T-cell (primary cell): ENCODE measurements around the gene PPP1R2. TPM values are rescaled to one million over a fixed set of nuclear protein-coding genes. Genes with fewer than 3 reads are reported as not detected.

Experiments
- ATAC-seq, 4 experiments: fragments of 200-7000 bp in 3 of 4; fragments of 150-1000 bp in 1 of 4; cut with Tn5 transposase; replicated peaks in 1 of 4; 1 replicate in 3 of 4; 2 replicates in 1 of 4; pipeline ENCODE4 v1.10.0; 2021; ENCODE audit warnings: moderate library complexity in 3 of 4, mild to moderate bottlenecking in 2 of 4, moderate number of reproducible peaks in 1 of 4
- CTCF ChIA-PET, 2 donors: fragments of 300-600 bp; sonication (Branson Sonifier 250); formaldehyde crosslinking; loops; one replicate each; lab custom pipeline; 2022; ENCODE audit warnings: antibody characterized with exemption in 2 of 2; lab: Charles Lee
- POLR2A ChIA-PET, 2 donors: fragments of 300-600 bp; sonication (Branson Sonifier 250); formaldehyde crosslinking; loops; one replicate each; lab custom pipeline; 2022; ENCODE audit warnings: antibody characterized with exemption in 2 of 2; lab: Charles Lee
- DNase-seq, 35 experiments: peaks; one replicate each; pipeline versions ENCODE4 v3.0.0 to v3.0.0-alpha.2; 2013 to 2023
- H3K27ac ChIP-seq: one replicate; pipeline ENCODE4 v1.5.1; 2013; ENCODE audit warnings: low read length
- H3K27me3 ChIP-seq, 2 experiments: replicated peaks in 1 of 2; 1 replicate in 1 of 2; 2 replicates in 1 of 2; pipeline versions ENCODE4 v1.6.1 to v1.7.0; 2013; ENCODE audit warnings: low read length in 1 of 2, mixed read lengths in 1 of 2; ENCODE audit not compliant: control insufficient read depth in 2 of 2, insufficient read depth in 2 of 2; ENCODE audit errors: extremely low read depth in 1 of 2
- H3K36me3 ChIP-seq, 2 donors: 1 replicate in 1 of 2; 2 replicates in 1 of 2; pipeline versions ENCODE4 v1.6.1 to v1.7.0; 2013; ENCODE audit warnings: low read length in 1 of 2; ENCODE audit not compliant: control insufficient read depth in 2 of 2, insufficient read depth in 1 of 2; ENCODE audit errors: extremely low read depth in 1 of 2
- H3K4me1 ChIP-seq, 2 experiments: 1 replicate in 1 of 2; 2 replicates in 1 of 2; pipeline versions ENCODE4 v1.6.1 to v1.7.0; 2013; ENCODE audit warnings: low read length in 2 of 2, mixed read lengths in 1 of 2; ENCODE audit not compliant: insufficient read depth in 2 of 2, control insufficient read depth in 1 of 2; ENCODE audit errors: extremely low read depth in 1 of 2
- H3K4me3 ChIP-seq, 2 donors: 1 replicate in 1 of 2; 2 replicates in 1 of 2; pipeline versions ENCODE4 v1.5.1 to v1.7.0; 2013; ENCODE audit warnings: mild to moderate bottlenecking in 2 of 2, low read length in 1 of 2, moderate library complexity in 1 of 2; ENCODE audit not compliant: control insufficient read depth in 1 of 2; ENCODE audit errors: extremely low read depth in 1 of 2
- H3K9me3 ChIP-seq: 2 replicates; pipeline ENCODE4 v1.7.0; 2013
- H3K27ac Mint-ChIP-seq, 2 donors: one replicate each; pipeline ENCODE4 v1.8.0; 2020 to 2021; ENCODE audit warnings: mild to moderate bottlenecking in 2 of 2, mixed read lengths in 2 of 2
- H3K27me3 Mint-ChIP-seq, 2 donors: one replicate each; pipeline ENCODE4 v1.8.0; 2021 to 2022; ENCODE audit warnings: mixed read lengths in 2 of 2
- H3K36me3 Mint-ChIP-seq: one replicate; pipeline ENCODE4 v1.8.0; 2021; ENCODE audit warnings: mixed read lengths
- H3K4me1 Mint-ChIP-seq, 3 donors: one replicate each; pipeline ENCODE4 v1.8.0; 2020 to 2022; ENCODE audit warnings: mixed read lengths in 3 of 3, mild to moderate bottlenecking in 1 of 3
- H3K4me3 Mint-ChIP-seq, 3 donors: one replicate each; pipeline ENCODE4 v1.8.0; 2020 to 2022; ENCODE audit warnings: mild to moderate bottlenecking in 3 of 3, mixed read lengths in 3 of 3, moderate library complexity in 3 of 3
- H3K9me3 Mint-ChIP-seq, 3 donors: one replicate each; pipeline ENCODE4 v1.8.0; 2020 to 2022; ENCODE audit warnings: mixed read lengths in 3 of 3
- WGBS: methylation state at CpG from one replicate; pipeline ENCODE4 v1.1.5; 2013; ENCODE audit warnings: missing lambda C conversion rate; ENCODE audit not compliant: insufficient coverage; 5-methylcytosine and 5-hydroxymethylcytosine counted together
- total RNA-seq, 35 experiments: library from RNA in 6 of 35; stranded (reverse) in 6 of 35; fragments of 120-200 nt in 1 of 35; gene quantifications; one replicate each; pipeline versions ENCODE4 v1.2.1 to v1.2.4 and lab custom pipeline; 2013 to 2026

The PPP1R2 gene
- total RNA-seq, 5 donors from 2014 or later (not counting 1 experiment from before 2014, with no cell fraction given): 113 to 154 (median 123) TPM

DNA sequence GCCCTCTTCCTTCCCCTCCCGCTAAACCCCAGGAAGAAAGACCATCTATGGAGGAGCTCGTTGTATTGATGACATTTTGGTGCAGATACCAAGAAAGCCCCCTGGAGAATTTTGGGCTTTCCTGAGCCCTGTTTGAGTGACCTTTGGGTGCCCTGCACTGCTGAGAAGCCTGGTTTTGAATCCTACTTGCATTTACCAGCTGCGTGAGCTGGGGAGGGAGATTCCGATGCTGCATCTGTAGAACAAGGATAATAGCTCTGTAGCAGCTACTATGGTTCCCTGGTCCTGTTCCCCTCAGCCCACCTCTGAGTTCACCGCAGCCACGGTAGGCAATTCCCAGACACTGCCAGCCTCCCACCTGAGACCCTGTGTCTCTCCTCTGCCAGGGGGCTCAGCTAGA is 35.4 kb upstream of the PPP1R2 start:
- ChIA-PET POLR2A (no interaction called here), CTCF (no interaction called here)
- DNase-seq: no peak
- no peak for ATAC-seq
- Mint-ChIP-seq H3K9me3 (no peaks in the 10 kb centered on the region), H3K4me1 (peaks cover 0 to 4% (median 0%) of the 10 kb centered on the region in 3 donors), H3K27ac (no peak overlapping the region), H3K4me3 (no peak overlapping the region), H3K36me3 (no peaks in the 10 kb centered on the region), H3K27me3 (no peaks in the 10 kb centered on the region)
- Histone ChIP-seq H3K4me3 (no peak overlapping the region), H3K27ac (no peak overlapping the region), H3K36me3 (no peaks in the 10 kb centered on the region), H3K9me3 (no peaks in the 10 kb centered on the region), H3K27me3 (peaks cover 0 to 10% of the 10 kb centered on the region in 2 experiments), H3K4me1 (no peaks in the 10 kb centered on the region)
- WGBS: 83% methylated on average over 5 of the region's 6 CpGs

- CTCF ChIA-PET: interaction anchor here in 1 of 2 donors (0.7 kb wide), 1 partner anchor 8 kb away, joined by 3 read pairs; no protein-coding TSS in a partner anchor
- Histone ChIP-seq H3K9me3 (no peaks in the 10 kb centered on the region), H3K4me3 (no peak overlapping the region), H3K27me3 (peaks cover 0 to 9% of the 10 kb centered on the region in 2 experiments), H3K36me3 (no peaks in the 10 kb centered on the region), H3K27ac (no peak overlapping the region), H3K4me1 (no peaks in the 10 kb centered on the region)
- POLR2A ChIA-PET: no interaction called here
- Mint-ChIP-seq H3K9me3 (no peaks in the 10 kb centered on the region), H3K4me3 (no peak overlapping the region), H3K27ac (no peak overlapping the region), H3K4me1 (peaks cover 0 to 4% (median 0%) of the 10 kb centered on the region in 3 donors), H3K36me3 (no peaks in the 10 kb centered on the region), H3K27me3 (no peaks in the 10 kb centered on the region)
- ATAC-seq (no peak), DNase-seq (no peak)
- WGBS: no CpG with 5 or more reads among the region's 9 CpGs
These were observed 34.6 kb upstream of the PPP1R2 start for GRCh38 chr3:195577645-195578177.

DNA sequence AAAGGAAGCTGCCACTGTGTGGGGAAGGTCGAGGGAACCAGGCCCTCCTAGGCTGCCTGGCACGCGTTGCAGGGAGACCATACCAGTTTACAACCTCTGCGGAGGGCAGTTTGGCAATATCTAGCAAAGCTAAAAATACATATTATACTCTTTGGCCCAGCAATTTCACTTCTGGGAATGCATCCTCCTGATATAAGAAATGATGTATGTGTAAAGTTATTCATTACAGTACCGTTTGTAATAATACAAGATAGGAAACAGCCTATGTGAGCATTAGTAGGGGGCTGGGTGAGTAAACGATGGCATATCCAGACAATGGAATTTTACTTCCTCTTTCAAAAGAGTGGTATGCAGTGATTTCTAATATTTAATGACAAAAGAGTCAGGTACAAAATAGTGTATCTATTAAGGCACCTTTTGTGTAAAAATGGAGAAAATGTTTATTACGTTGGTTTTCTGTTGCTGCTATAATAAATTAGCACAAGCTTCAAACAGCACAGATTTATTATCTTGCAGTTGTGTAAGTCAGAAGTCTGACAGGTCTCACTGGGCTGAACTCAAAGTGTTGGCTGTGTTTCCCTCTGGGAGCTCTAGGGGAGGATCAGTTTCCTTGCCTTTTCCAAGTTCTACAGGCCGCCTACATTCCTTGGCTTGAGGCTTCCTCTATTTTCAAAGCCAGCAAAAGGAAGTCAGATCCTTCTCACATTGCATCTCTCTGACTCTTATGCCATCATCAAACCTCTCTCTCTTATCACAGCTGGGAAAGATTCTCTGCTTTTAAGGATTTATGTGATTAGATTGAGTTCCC is 31.6 kb upstream of the PPP1R2 start:
- Mint-ChIP-seq H3K9me3 (no peaks in the 10 kb centered on the region), H3K27ac (no peak overlapping the region), H3K36me3 (no peaks in the 10 kb centered on the region), H3K4me3 (no peak overlapping the region), H3K27me3 (no peaks in the 10 kb centered on the region), H3K4me1 (peaks cover 9 to 17% (median 10%) of the 10 kb centered on the region in 3 donors)
- H3K4me1 ChIP-seq: peaks cover 4 to 5% of the 10 kb centered on the region in 2 experiments
- ChIA-PET CTCF (no interaction called here), POLR2A (no interaction called here)
- H3K4me3 ChIP-seq: no peak overlapping the region
- H3K9me3 ChIP-seq: no peaks in the 10 kb centered on the region
- DNase-seq (no peak), ATAC-seq (no peak)
- peaks cover 0 to 9% of the 10 kb centered on the region in 2 experiments for H3K27me3 ChIP-seq
- H3K36me3 ChIP-seq: no peaks in the 10 kb centered on the region
- WGBS: 80% methylated on average over 1 of the region's 8 CpGs
- no peak overlapping the region for H3K27ac ChIP-seq

- no peak overlapping the region for H3K27ac ChIP-seq
- no peak overlapping the region for H3K27ac Mint-ChIP-seq
- ATAC-seq (no peak), DNase-seq (no peak)
- peaks cover 10 to 18% (median 12%) of the 10 kb centered on the region in 3 donors for H3K4me1 Mint-ChIP-seq
- H3K4me1 ChIP-seq: peaks cover 4 to 5% of the 10 kb centered on the region in 2 experiments
- no peaks in the 10 kb centered on the region for H3K9me3 Mint-ChIP-seq
- H3K9me3 ChIP-seq: no peaks in the 10 kb centered on the region
- H3K27me3 Mint-ChIP-seq: no peaks in the 10 kb centered on the region
- H3K36me3 ChIP-seq: no peaks in the 10 kb centered on the region
- H3K4me3 ChIP-seq: no peak overlapping the region
- peaks cover 0 to 7% of the 10 kb centered on the region in 2 experiments for H3K27me3 ChIP-seq
- WGBS: 94% methylated on average over 12 of the region's 19 CpGs
- ChIA-PET CTCF (no interaction called here), POLR2A (interaction anchor here in 1 of 2 donors (0.6 kb wide), 1 partner anchor 32 kb away, joined by 6 read pairs; no protein-coding TSS in a partner anchor)
- H3K4me3 Mint-ChIP-seq: no peak overlapping the region
- no peaks in the 10 kb centered on the region for H3K36me3 Mint-ChIP-seq
These were observed 30.7 kb upstream of the PPP1R2 start for GRCh38 chr3:195573611-195574496.

- no peak for ATAC-seq
- WGBS: 100% methylated on average over 2 of the region's 6 CpGs
- POLR2A ChIA-PET: no interaction called here
- Histone ChIP-seq H3K36me3 (no peaks in the 10 kb centered on the region), H3K9me3 (no peaks in the 10 kb centered on the region), H3K27me3 (peaks cover 0 to 4% of the 10 kb centered on the region in 2 experiments), H3K4me3 (no peak overlapping the region), H3K27ac (no peak overlapping the region), H3K4me1 (peaks cover 4 to 5% of the 10 kb centered on the region in 2 experiments)
- Mint-ChIP-seq H3K4me1 (peaks cover 12 to 22% (median 16%) of the 10 kb centered on the region in 3 donors), H3K4me3 (no peak overlapping the region), H3K36me3 (no peaks in the 10 kb centered on the region), H3K9me3 (no peaks in the 10 kb centered on the region), H3K27ac (no peak overlapping the region), H3K27me3 (no peaks in the 10 kb centered on the region)
- CTCF ChIA-PET: no interaction called here
- no peak for DNase-seq
These were observed 28.2 kb upstream of the PPP1R2 start for GRCh38 chr3:195571361-195571760.

GRCh38 chr3:195570912-195571311 is 27.8 kb upstream of the PPP1R2 start:
- no peaks in the 10 kb centered on the region for H3K27me3 Mint-ChIP-seq
- ATAC-seq (no peak), DNase-seq (no peak)
- peaks cover 0 to 4% of the 10 kb centered on the region in 2 experiments for H3K27me3 ChIP-seq
- no peaks in the 10 kb centered on the region for H3K9me3 ChIP-seq
- no peaks in the 10 kb centered on the region for H3K36me3 ChIP-seq
- H3K4me1 ChIP-seq: peaks cover 4 to 5% of the 10 kb centered on the region in 2 experiments
- no peaks in the 10 kb centered on the region for H3K9me3 Mint-ChIP-seq
- H3K4me3 ChIP-seq: no peak overlapping the region
- H3K27ac Mint-ChIP-seq: no peak overlapping the region
- CTCF ChIA-PET: no interaction called here
- WGBS: 95% methylated on average over 6 of the region's 9 CpGs
- H3K27ac ChIP-seq: no peak overlapping the region
- H3K4me1 Mint-ChIP-seq: peaks cover 12 to 24% (median 16%) of the 10 kb centered on the region in 3 donors
- POLR2A ChIA-PET: no interaction called here
- no peak overlapping the region for H3K4me3 Mint-ChIP-seq
- no peaks in the 10 kb centered on the region for H3K36me3 Mint-ChIP-seq
